COR-L47 (cell line): ENCODE results near the gene EML6.
A peak's percentile ranks its signal among the peaks of the same experiment; 100 is the strongest.

Experiments
- DNase-seq: peaks from one replicate; lab custom pipeline; 2025; lab: John Stamatoyannopoulos, UW

Gene EML6

GRCh38 chr2:54880428-54880827, 157.0 kb downstream of the EML6 start:
- no peak for DNase-seq

- no peak for DNase-seq
Observed at GRCh38 chr2:54881759-54882158, 158.3 kb downstream of the EML6 start.

GRCh38 chr2:54885891-54886290, 162.4 kb downstream of the EML6 start:
- DNase-seq: no peak

GRCh38 chr2:54887850-54888545, 164.5 kb downstream of the EML6 start:
- no peak for DNase-seq

GRCh38 chr2:54889053-54889452, 165.6 kb downstream of the EML6 start:
- no peak for DNase-seq

GRCh38 chr2:54891909-54892308, 168.4 kb downstream of the EML6 start:
- no peak for DNase-seq

- no peak for DNase-seq
Observed at GRCh38 chr2:54894467-54894866, 171.0 kb downstream of the EML6 start.

- no peak for DNase-seq
Observed at GRCh38 chr2:54895730-54896129, 172.3 kb downstream of the EML6 start.

GRCh38 chr2:54897420-54898310, 174.2 kb downstream of the EML6 start:
- no peak for DNase-seq

GRCh38 chr2:54898456-54899226, 175.2 kb downstream of the EML6 start:
- DNase-seq: no peak

- peak; percentile 16 for DNase-seq
Observed at GRCh38 chr2:54899576-54900200, 176.2 kb downstream of the EML6 start.

GRCh38 chr2:54901224-54901986, 177.9 kb downstream of the EML6 start:
- DNase-seq: no peak

- DNase-seq: no peak
Observed at GRCh38 chr2:54902763-54903162, 179.3 kb downstream of the EML6 start.

GRCh38 chr2:54903736-54904554, 180.5 kb downstream of the EML6 start:
- no peak for DNase-seq

- DNase-seq: no peak
Observed at GRCh38 chr2:54904836-54905235, 181.4 kb downstream of the EML6 start.

GRCh38 chr2:54906716-54907115, 183.3 kb downstream of the EML6 start:
- DNase-seq: no peak

GRCh38 chr2:54907663-54908062, 184.2 kb downstream of the EML6 start:
- no peak for DNase-seq

GRCh38 chr2:54908591-54908990, 185.1 kb downstream of the EML6 start:
- DNase-seq: no peak

- DNase-seq: no peak
Observed at GRCh38 chr2:54909001-54909400, 185.5 kb downstream of the EML6 start.

GRCh38 chr2:54912305-54912704, 188.8 kb downstream of the EML6 start:
- no peak for DNase-seq
